Activated CD8-positive, alpha-beta T cell treated with anti-CD3 and anti-CD28 coated beads, Interleukin-2, amount 10 ng/mL, durations not matched to agents 7 days and 5 days (primary cell): ENCODE measurements around the gene PHLPP1. TPM values are rescaled to one million over a fixed set of nuclear protein-coding genes. Genes with fewer than 3 reads are reported as not detected.

ENCODE experiments used
- ATAC-seq: fragments of 150-1000 bp; cut with Tn5 transposase; one replicate; pipeline ENCODE4 v1.10.0; 2021; ENCODE audit warnings: moderate library complexity
- CTCF ChIA-PET: fragments of 350-600 bp; sonication (Branson Sonifier 250); formaldehyde crosslinking; loops from one replicate; lab custom pipeline; 2021; ENCODE audit warnings: antibody characterized with exemption; lab: Charles Lee
- POLR2A ChIA-PET: fragments of 350-600 bp; sonication (Branson Sonifier 250); formaldehyde crosslinking; loops from one replicate; lab custom pipeline; 2021; ENCODE audit warnings: antibody characterized with exemption; lab: Charles Lee
- DNase-seq: peaks from one replicate; pipeline ENCODE4 v3.0.0-alpha.2; 2020
- H3K27ac Mint-ChIP-seq: one replicate; pipeline ENCODE4 v1.8.0; 2021; ENCODE audit warnings: mild to moderate bottlenecking, mixed read lengths
- H3K27me3 Mint-ChIP-seq: one replicate; pipeline ENCODE4 v1.8.0; 2021; ENCODE audit warnings: low read depth, mixed read lengths
- H3K36me3 Mint-ChIP-seq: one replicate; pipeline ENCODE4 v1.8.0; 2021; ENCODE audit warnings: low read depth, mixed read lengths
- H3K4me1 Mint-ChIP-seq: one replicate; pipeline ENCODE4 v1.8.0; 2021; ENCODE audit warnings: low read depth, mixed read lengths
- H3K4me3 Mint-ChIP-seq: one replicate; pipeline ENCODE4 v1.8.0; 2021; ENCODE audit warnings: mild to moderate bottlenecking, mixed read lengths
- H3K9me3 Mint-ChIP-seq: one replicate; pipeline ENCODE4 v1.8.0; 2022; ENCODE audit warnings: mixed read lengths; ENCODE audit not compliant: insufficient read depth
- total RNA-seq, 2 experiments: library from RNA; stranded (reverse); gene quantifications; one replicate each; pipeline ENCODE4 v1.2.3, GENCODE V29; 2021

PHLPP1 gene
- total RNA-seq = 1 to 10 TPM; 2.9 to 3.5 TPM

DNA sequence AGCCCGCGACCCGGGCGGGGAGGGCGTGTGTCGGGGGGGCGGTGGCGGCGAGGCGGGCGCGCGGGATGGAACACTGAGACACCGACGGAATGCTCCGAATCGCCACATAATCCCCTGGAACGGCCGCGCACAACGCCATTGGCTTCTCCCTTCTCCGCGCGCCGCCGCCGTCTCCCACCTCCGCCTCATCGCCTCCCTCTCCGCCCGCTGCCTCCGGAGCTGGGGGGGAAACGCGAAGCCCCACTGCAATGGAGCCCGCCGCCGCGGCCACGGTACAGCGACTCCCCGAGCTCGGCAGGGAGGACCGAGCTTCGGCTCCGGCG is at the start of gene PHLPP1:
Gene PHLPP1 (plus strand): TSS at position 106 of the 323 bp plus-strand sequence. CDS start 143 bp downstream, at position 249.
- H3K36me3 Mint-ChIP-seq = no peaks in the 10 kb centered on the region
- no peaks in the 10 kb centered on the region for H3K9me3 Mint-ChIP-seq
- H3K27ac Mint-ChIP-seq = peak within 1 kb of the TSS; percentile 78
- ChIA-PET POLR2A (interaction anchor here (0.6 to 2.6 kb wide), 6 partner anchors 12 to 242 kb away, joined by 3 to 13 read pairs (median 4); no protein-coding TSS in a partner anchor), CTCF (interaction anchor here (0.6 to 6.7 kb wide), 31 partner anchors 8 to 724 kb away, joined by 3 to 79 read pairs (median 4); partner anchors contain the start of gene ZCCHC2)
- DNase-seq = no peak
- H3K4me1 Mint-ChIP-seq = peaks cover 23% of the 10 kb centered on the region
- peaks cover 12% of the 10 kb centered on the region for H3K27me3 Mint-ChIP-seq
- H3K4me3 Mint-ChIP-seq = peak within 1 kb of the TSS; percentile 88
- ATAC-seq = peak; percentile 51

DNA sequence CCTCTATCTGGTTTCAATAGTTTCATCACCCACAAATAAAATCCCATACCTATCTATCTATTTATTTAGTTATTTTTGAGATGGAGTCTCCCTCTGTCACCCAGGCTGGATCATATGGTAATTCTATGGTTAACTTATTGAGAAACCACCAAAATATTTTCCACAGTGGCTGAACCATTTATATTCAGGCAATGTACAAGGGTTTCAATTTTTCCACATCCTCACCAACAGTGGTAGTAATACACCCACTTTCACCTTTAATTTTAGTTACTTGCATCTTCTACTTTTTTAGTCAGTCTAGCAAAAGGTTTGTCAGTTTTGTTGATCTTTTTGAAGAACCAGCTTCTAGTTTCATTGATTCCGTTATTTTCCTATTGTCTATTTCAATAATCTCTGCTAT is 46.1 kb upstream of the PHLPP1 start:
- Mint-ChIP-seq H3K4me3 (no peak overlapping the region), H3K36me3 (no peaks in the 10 kb centered on the region), H3K27me3 (peaks cover 7% of the 10 kb centered on the region), H3K9me3 (no peaks in the 10 kb centered on the region), H3K4me1 (no peaks in the 10 kb centered on the region), H3K27ac (no peak overlapping the region)
- ChIA-PET POLR2A (no interaction called here), CTCF (no interaction called here)
- DNase-seq = no peak
- no peak for ATAC-seq

GRCh38 chr18:62670573-62670972 is 44.8 kb upstream of the PHLPP1 start:
- POLR2A ChIA-PET = no interaction called here
- DNase-seq (no peak), ATAC-seq (no peak)
- Mint-ChIP-seq H3K27ac (no peak overlapping the region), H3K9me3 (no peaks in the 10 kb centered on the region), H3K27me3 (peaks cover 7% of the 10 kb centered on the region), H3K4me3 (no peak overlapping the region), H3K4me1 (no peaks in the 10 kb centered on the region), H3K36me3 (no peaks in the 10 kb centered on the region)
- CTCF ChIA-PET = no interaction called here

DNA sequence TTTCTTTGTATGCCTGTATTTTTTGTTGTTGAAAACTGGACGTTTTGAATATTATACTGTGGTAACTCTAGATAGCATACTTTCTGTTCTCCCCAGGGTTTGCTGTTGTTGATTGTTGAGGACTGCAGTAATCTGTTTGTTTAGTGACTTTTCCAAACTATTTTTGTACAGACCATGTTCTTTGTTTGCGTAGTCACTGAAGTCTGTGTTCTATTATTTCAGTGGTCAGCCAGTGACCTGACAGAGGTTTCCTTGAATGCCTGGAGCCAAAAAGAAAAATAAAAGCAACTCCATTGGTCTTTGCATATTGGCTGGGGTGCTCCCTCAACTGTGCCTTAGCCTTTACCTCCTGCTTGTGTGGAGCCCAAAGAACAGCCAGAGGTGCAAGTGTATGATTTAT is 42.7 kb upstream of the PHLPP1 start:
- CTCF ChIA-PET = no interaction called here
- Mint-ChIP-seq H3K27me3 (peaks cover 10% of the 10 kb centered on the region), H3K36me3 (no peaks in the 10 kb centered on the region), H3K27ac (no peak overlapping the region), H3K4me1 (no peaks in the 10 kb centered on the region), H3K9me3 (no peaks in the 10 kb centered on the region), H3K4me3 (no peak overlapping the region)
- no peak for ATAC-seq
- POLR2A ChIA-PET = no interaction called here
- no peak for DNase-seq

GRCh38 chr18:62678847-62679485 is 36.4 kb upstream of the PHLPP1 start:
- H3K4me3 Mint-ChIP-seq = no peak overlapping the region
- ATAC-seq = no peak
- no peaks in the 10 kb centered on the region for H3K36me3 Mint-ChIP-seq
- peaks cover 3% of the 10 kb centered on the region for H3K27me3 Mint-ChIP-seq
- H3K9me3 Mint-ChIP-seq = no peaks in the 10 kb centered on the region
- ChIA-PET CTCF (no interaction called here), POLR2A (no interaction called here)
- H3K4me1 Mint-ChIP-seq = no peaks in the 10 kb centered on the region
- DNase-seq = no peak
- H3K27ac Mint-ChIP-seq = no peak overlapping the region

- Mint-ChIP-seq H3K9me3 (no peaks in the 10 kb centered on the region), H3K4me3 (no peak overlapping the region)
- CTCF ChIA-PET = no interaction called here
These were observed 33.0 kb upstream of the PHLPP1 start for GRCh38 chr18:62682371-62682770.

GRCh38 chr18:62683935-62684334 is 31.4 kb upstream of the PHLPP1 start:
- H3K27ac Mint-ChIP-seq = no peak overlapping the region
- H3K27me3 Mint-ChIP-seq = no peaks in the 10 kb centered on the region
- POLR2A ChIA-PET = no interaction called here
- no peaks in the 10 kb centered on the region for H3K36me3 Mint-ChIP-seq
- H3K9me3 Mint-ChIP-seq = peaks cover 2% of the 10 kb centered on the region
- ATAC-seq (no peak), DNase-seq (no peak)
- CTCF ChIA-PET = no interaction called here
- H3K4me3 Mint-ChIP-seq = no peak overlapping the region
- H3K4me1 Mint-ChIP-seq = no peaks in the 10 kb centered on the region

More at GRCh38 chr18:62682371-62682770, 33.0 kb upstream of the PHLPP1 start:
- Mint-ChIP-seq H3K4me1 (no peaks in the 10 kb centered on the region), H3K27me3 (no peaks in the 10 kb centered on the region), H3K36me3 (no peaks in the 10 kb centered on the region), H3K27ac (no peak overlapping the region)
- POLR2A ChIA-PET = no interaction called here
- DNase-seq = no peak
- no peak for ATAC-seq

- Mint-ChIP-seq H3K27me3 (peaks cover 7% of the 10 kb centered on the region), H3K4me1 (no peaks in the 10 kb centered on the region), H3K9me3 (peaks cover 12% of the 10 kb centered on the region), H3K4me3 (no peak overlapping the region), H3K36me3 (no peaks in the 10 kb centered on the region), H3K27ac (no peak overlapping the region)
- POLR2A ChIA-PET = no interaction called here
- DNase-seq (no peak), ATAC-seq (no peak)
- CTCF ChIA-PET = no interaction called here
These were observed 26.5 kb upstream of the PHLPP1 start for GRCh38 chr18:62688743-62689317.

DNA sequence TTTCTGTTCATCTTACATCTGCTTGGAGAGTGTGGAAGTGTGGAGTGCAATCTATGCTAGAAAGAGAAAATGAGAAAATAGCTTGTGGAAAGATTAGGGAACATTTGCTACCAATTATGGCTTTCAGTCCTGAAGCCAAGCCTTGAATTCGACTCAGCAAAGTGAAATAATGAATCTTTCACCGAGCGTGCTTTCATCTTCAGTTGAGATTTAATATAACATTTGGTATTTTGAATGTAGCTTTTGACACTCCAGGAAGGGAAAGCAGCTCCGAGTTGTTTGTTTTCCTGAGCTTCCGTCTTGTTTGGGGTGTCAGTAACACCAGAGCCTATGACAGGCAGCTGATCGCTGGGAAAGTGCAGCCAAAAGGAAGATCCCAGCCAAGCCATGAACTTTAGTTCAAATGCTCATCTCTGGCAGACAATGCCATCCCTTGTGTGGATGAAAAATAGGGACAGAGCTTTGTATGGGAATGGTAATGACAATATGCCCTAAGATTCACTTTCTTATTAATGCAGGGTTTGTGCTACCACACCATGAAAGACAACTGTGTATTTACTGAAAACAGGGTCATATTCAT is 25.0 kb upstream of the PHLPP1 start:
- ChIA-PET POLR2A (no interaction called here), CTCF (no interaction called here)
- Mint-ChIP-seq H3K27me3 (peaks cover 7% of the 10 kb centered on the region), H3K27ac (no peak overlapping the region), H3K4me1 (no peaks in the 10 kb centered on the region), H3K4me3 (no peak overlapping the region), H3K36me3 (no peaks in the 10 kb centered on the region), H3K9me3 (peaks cover 12% of the 10 kb centered on the region)
- DNase-seq (no peak), ATAC-seq (no peak)

DNA sequence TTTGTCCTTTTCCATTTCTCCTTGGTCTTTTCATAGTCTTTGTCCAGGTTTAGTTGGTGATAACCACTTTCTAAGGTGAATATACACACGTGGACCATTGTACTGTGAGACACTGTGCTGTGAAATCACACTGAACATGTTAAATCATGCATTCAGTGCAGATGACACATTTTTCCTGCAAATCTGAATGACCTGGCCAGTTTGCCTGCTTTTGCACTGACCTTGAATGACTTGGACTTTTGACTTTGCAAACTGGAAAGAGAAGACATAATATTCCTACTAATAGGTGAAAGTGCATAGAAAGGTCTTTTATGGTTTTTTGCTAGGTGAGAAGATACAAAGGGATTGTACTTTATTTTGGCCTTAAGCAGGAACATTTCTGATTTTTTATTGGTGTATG is 21.7 kb upstream of the PHLPP1 start:
- H3K27me3 Mint-ChIP-seq = peaks cover 12% of the 10 kb centered on the region
- H3K27ac Mint-ChIP-seq = no peak overlapping the region
- no peak overlapping the region for H3K4me3 Mint-ChIP-seq
- ChIA-PET CTCF (no interaction called here), POLR2A (no interaction called here)
- H3K4me1 Mint-ChIP-seq = no peaks in the 10 kb centered on the region
- DNase-seq = no peak
- no peak for ATAC-seq
- no peaks in the 10 kb centered on the region for H3K36me3 Mint-ChIP-seq
- H3K9me3 Mint-ChIP-seq = peaks cover 12% of the 10 kb centered on the region

DNA sequence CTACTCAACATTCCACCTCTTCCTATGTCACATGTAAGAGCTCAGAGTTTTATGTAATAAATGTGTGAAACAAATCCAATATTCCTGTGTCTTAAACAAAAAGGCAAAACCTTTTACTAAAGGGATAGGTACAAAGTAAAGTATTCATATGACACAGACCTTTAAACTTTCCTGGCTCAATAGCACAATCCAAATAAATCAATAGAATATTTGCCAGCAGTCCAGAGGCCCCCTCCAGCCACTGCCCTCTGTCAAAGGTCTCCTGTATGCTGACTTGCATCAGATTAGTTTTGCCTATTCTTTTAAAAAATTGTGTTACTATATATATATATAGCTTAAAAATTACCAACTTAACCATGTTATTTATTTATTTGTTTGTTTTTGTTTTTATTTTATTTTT is 17.7 kb upstream of the PHLPP1 start:
- Mint-ChIP-seq H3K36me3 (no peaks in the 10 kb centered on the region), H3K27ac (no peak overlapping the region), H3K27me3 (peaks cover 8% of the 10 kb centered on the region), H3K4me1 (no peaks in the 10 kb centered on the region), H3K9me3 (no peaks in the 10 kb centered on the region), H3K4me3 (no peak overlapping the region)
- ATAC-seq (no peak), DNase-seq (no peak)
- POLR2A ChIA-PET = interaction anchor here (0.7 kb wide), 1 partner anchor 261 kb away, joined by 4 read pairs; no protein-coding TSS in a partner anchor
- CTCF ChIA-PET = interaction anchor here (2.1 kb wide), 1 partner anchor 260 kb away, joined by 7 read pairs; no protein-coding TSS in a partner anchor

GRCh38 chr18:62702259-62702658 is 13.1 kb upstream of the PHLPP1 start:
- Mint-ChIP-seq H3K4me3 (no peak overlapping the region), H3K27ac (no peak overlapping the region), H3K27me3 (peaks cover 5% of the 10 kb centered on the region), H3K4me1 (no peaks in the 10 kb centered on the region), H3K9me3 (no peaks in the 10 kb centered on the region), H3K36me3 (no peaks in the 10 kb centered on the region)
- POLR2A ChIA-PET = no interaction called here
- DNase-seq (no peak), ATAC-seq (no peak)
- CTCF ChIA-PET = interaction anchor here (1.2 to 1.8 kb wide), 3 partner anchors 13 to 115 kb away, joined by 3 to 5 read pairs (median 4); partner anchors contain the start of gene PHLPP1
